GM19240 (cell line): Measurements from ENCODE around the gene SOX5.

Experiments used
- DNase-seq: peaks from one replicate; pipeline ENCODE4 v3.0.0; 2011; ENCODE audit warnings: low spot score; ENCODE audit not compliant: insufficient read length

Gene SOX5

GRCh38 chr12:23694307-23694706 is 255.2 kb downstream of the SOX5 start:
- no peak for DNase-seq

DNA sequence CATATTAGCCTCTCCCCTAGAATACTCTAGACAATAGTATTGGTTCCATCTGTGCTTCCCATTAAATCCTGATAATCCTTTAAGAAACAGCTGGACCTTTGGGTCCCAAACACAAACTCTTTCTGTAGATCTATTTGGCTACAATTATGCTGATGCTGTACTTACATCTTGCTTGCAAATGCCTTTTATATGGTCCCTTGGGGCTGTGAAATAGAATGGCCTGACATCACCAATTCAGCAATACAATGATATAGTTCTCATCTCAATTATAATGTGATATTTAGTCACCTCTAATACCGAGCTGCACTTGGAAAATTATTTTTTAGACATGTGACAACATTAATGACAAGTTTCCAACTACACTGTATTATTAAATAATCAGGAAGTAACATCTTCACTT is 261.5 kb downstream of the SOX5 start:
- DNase-seq = no peak

DNA sequence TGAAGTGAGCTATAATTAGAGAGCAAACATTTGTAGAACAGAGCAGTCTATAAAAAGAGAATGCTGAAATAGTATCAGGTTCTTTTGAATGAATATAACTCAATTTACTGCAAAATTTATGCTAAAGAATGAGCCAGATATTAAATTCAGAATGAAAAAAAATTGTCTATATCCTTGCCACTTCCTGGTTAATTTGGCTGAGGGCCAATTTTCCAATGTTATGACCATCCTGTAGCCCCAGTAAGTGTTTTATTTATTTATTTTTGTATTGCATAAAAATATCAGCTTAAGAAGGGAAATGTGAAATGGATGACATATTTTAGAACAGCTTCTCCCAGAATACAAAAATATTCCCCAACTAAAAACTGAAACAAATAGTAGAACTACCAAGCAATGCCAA is 263.4 kb downstream of the SOX5 start:
- DNase-seq = no peak

GRCh38 chr12:23684121-23684520 is 265.3 kb downstream of the SOX5 start:
- DNase-seq = no peak

- no peak for DNase-seq
Observed at GRCh38 chr12:23681237-23681636, 268.2 kb downstream of the SOX5 start.

DNA sequence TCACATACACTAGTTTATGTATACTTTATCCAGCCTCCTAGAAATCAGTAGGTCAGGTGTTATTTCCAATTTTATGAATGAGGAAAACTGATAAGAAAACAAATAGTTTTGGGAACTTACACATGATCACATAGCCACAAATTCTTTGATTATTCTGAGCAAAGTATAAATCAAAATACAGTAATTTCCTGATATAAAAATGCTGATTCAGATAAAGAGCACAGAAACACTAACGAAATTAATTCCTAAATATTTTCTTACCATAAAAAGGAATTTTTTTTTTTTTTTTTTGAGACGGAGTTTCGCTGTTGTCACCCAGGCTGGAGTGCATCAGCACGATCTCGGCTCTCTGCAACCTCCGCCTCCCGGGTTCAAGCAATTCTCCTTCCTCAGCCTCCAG is 275.4 kb downstream of the SOX5 start:
- DNase-seq = no peak

GRCh38 chr12:23671881-23672280 is 277.6 kb downstream of the SOX5 start:
- DNase-seq = no peak

DNA sequence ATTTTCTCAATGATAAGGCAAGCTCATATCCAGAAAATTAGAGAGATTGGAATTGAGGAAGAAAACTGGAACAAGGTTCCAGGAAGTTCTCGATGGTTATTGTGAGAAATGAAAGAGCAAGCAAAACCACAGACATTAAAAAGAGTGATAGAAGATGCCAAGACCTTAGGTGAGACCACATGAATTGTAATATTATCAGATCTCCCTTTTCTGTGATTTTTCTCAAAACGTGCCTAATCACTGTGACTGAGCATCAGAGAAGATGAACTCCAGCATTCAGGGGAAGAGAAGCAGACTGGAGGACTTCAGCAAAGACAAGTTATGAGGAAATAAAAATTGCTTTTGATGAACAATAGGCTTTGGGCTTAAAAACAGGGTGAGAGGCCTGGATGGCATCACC is 278.8 kb downstream of the SOX5 start:
- no peak for DNase-seq

DNA sequence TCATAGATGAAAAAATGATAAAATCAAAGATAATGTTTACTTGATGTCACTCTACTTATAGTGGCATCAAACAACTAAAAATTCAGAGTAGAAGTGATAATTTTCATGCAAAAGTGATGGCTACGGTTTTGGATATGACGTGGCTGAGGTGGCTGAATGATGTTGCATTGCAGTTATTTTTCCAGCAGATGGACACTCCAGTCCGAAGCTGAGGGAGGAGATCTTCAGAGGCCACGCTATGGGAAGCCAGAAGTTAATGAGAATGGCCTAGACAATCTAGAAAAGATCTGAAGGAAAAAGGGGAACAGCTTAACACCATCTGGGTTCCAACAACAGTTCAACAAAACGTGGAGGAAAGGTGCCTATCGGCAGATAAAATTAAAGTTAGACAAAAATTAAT is 279.8 kb downstream of the SOX5 start:
- DNase-seq = no peak

DNA sequence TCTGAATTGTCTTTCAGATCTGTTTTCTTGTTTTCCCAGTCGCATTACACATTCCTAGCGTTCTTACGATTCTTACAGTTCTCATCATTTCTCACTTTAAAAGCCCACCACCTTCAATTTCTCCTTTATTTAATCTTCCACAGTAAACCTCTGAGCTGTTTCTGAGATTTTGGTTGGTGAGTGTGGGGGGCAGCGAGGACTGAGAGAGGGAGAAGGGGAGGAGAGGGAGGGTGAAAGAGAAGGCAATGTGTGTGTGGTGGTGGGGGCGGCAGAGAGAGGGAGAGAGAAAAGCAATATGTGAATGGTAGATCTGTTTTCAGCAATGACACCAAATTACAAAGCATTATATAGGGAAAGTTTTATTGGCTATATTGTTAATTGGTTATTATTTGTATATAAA is 282.6 kb downstream of the SOX5 start:
- DNase-seq = no peak

DNA sequence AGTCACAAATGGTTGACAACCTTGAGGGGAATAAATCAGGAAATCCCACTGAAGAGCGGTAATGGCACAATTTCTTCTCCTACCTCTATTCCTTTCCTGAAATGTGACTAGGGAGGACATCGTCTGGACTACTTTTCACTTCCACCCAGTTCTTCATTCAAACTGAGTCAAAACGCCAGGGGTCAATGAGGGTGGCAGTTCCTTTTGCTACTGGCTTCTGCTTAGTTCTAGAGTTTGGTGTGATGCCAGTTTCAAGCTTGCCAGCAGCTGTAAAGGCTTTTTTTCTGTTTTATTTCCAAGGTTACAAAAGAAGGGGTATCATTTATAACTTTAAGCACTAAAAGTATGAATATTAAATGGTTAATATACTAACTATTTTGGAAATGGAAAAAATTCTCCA is 286.5 kb downstream of the SOX5 start:
- no peak for DNase-seq

- DNase-seq = no peak
Observed at GRCh38 chr12:23659131-23659530, 290.3 kb downstream of the SOX5 start.

GRCh38 chr12:23657598-23657997 is 291.9 kb downstream of the SOX5 start:
- no peak for DNase-seq

DNA sequence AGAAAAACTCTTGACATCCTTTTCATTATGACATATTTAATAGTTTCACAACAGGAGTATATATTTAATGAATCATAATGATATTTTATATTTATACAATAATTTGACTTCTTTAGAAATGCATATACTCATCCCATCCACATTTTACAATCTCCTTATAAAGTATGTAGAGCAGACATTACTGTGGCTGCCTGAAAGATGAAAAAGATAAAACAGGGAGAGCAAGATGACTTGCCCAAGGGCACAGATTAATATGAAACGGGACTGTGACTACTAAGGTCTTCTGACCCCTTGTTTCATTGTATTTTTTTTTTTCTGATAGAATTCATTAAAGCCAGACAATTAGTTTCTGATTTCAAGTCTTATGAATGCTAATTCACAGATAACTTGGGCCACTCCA is 293.6 kb downstream of the SOX5 start:
- DNase-seq = no peak

DNA sequence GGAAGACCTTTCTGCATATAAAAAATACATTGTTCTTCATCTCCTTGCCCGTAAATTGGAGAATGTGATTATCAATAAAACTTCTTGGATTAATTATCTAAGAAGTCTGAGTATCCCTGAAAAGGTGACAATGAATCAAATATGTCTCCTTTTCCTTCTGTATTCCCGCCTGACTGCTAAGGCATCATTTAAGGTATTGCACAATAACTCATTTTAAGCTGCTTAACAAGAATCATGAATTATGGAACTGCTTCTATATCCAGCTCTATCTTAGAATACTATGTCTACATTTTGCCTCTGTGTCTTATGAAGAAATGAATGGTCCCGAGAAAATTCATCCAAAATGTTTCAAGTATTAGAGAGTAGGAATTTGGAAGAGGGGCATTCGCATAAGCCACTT is 294.4 kb downstream of the SOX5 start:
- DNase-seq = no peak

GRCh38 chr12:23648546-23648945 is 300.9 kb downstream of the SOX5 start:
- no peak for DNase-seq

- DNase-seq = no peak
Observed at GRCh38 chr12:23640754-23641153, 308.7 kb downstream of the SOX5 start.

- no peak for DNase-seq
Observed at GRCh38 chr12:23634344-23634743, 315.1 kb downstream of the SOX5 start.

DNA sequence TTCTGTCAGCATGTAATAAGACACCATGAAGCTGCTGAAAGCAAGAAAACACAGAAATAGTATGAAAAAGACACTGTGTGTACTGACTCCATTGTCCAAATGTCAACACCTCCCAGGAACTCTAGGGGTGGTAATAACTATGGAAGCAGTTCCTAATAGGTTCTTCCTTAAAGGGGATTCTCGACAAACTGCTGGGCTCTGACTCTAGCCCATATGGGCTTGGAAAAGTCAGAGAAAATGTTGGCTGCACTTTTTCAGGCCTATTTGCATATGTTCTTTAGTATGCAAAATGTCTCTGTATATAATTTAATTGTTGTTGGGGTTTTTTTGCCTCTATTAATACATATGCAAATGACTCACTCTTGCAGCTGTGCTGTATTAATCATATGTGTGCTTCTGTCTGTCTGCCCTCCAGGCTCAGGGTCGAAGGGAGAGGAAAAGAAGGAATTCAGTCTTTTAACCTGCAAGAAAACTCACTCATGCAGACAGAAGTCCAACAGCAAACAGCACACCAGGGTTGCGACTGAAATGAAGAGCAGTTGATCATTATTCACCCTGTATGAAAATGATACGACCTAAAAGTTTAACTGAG is 317.6 kb downstream of the SOX5 start:
- no peak for DNase-seq

DNA sequence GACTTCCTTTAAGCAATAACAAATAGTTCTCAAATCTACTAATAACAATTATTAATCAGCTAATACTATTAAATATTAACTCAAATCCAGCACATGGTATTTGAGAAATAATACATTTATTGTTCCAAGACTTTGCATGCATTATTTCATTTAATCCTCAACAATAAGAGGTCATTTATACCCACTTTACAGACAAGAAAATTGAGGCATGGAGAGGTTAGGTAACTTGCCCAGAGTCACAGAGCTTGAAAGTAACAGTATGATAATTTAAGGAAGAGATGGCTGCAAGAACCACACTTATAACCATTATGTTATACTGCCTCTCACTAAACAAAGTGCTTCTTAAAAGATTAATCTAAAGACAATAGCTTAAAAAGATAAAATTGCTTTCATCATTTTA is 318.9 kb downstream of the SOX5 start:
- no peak for DNase-seq

DNA sequence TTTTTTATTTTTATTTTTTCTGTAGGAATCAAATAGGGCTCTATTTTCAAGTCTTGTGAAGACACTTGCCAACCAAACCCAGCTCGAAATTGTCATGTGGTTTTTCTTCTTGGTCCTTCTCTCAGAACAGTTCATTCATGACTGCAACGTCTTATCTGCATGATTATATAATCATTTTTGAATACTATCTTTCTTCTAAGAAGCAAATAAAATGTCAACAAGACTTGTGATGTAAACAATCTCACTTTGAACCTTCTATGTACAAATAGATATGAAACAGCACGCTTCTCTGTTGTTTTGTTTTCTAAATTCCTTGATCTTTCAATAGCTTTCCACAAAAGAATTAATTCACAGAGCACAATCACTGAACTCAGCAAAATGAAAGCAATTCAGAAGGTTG is 320.7 kb downstream of the SOX5 start:
- no peak for DNase-seq

DNA sequence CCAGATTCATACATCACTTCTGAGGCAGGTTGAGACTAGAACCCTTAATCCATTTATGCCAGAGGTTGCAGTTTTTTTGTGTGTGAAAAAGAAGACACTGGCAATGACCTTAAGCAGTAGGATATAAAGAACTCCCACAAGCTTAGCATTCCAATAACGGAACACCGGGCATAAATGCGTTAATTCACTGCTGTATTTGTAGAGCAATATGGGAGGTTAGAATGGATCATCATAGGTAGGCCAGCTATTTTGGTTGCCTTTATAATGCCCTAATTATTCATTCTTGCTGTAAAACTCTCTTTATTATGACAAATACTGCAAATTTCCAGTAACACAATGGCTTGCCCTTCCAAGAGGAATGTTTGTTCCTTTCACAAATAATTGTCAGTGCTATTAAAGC is 322.7 kb downstream of the SOX5 start:
- DNase-seq = no peak

DNA sequence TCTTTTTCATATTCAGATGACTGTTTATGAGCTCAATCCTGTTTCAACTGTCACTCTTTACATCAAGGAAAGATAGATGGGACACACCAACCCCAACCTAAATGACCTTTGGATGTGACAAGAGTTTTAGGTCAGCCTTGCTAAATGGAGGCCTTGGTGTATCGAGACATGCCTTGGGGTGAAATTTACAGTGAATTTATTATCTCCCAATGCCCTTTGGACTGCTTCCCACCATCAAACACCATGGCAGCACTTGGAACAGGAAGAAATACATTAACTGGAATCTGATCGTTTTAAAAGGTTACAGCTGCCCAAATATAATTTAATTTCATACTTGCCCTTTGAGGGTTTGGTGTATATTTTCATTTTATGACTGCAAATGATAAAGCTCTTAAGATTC is 327.6 kb downstream of the SOX5 start:
- DNase-seq = no peak

- DNase-seq = no peak
Observed at GRCh38 chr12:23618718-23619117, 330.8 kb downstream of the SOX5 start.
